ENCODE results near the gene CENPC.
"Not testable (repeated sequence)": the region's sequence is repeated elsewhere in the genome, so short reads cannot be mapped to it uniquely, and the experiment has no call there.

CENPC gene

DNA sequence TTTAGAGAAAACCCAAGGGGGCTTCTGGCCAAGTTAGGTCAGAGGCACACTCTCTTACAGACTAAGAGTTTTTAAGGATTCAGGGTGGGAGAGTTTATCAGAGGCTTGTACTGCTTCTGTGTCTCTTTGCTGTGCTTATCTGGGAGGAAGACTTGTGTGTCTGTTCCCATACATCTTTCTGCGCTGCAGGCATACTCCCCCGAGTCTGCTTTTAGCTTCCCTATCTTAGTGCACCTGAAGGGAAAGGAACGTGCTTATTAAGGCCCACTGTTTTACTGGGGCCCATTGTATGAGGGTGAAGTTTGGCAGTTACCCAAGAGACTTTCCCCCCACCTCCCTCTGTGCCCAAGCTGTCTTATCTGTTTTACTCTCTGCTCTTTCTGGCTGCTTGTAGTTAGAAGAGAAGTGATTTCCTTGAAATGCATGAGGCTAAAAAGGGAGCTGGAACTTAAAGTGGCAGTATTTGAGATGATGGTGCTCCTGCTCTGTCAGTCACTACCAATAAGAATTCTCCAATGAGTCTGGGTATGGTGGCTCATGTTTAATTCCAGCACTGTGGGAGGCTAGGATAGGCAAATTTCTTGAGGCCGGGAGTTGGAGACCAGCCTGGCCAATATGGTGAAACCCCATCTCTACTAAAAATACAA lies 7.0 kb upstream of the CENPC start:
- not testable (repeated sequence) for DNase-seq (ENCODE audit: low read depth)

DNA sequence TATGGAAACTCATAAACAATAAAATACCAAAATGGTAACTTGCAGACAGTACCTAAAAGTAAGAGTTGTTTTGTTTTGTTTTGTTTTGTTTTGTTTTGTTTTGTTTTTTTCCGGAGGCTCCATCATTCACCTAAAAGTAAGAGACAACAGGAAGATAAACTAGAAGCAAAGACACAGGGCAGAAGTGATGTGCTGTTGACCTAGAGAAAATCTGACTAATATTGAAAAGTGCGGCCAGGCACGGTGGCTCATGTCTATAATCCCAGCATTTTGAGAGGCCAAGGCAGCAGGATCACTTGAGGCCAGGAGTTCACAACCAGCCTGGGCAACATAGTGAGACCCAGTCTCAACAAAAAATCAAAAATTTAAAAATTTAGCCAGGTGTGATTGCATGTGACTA lies 5.6 kb upstream of the CENPC start:
- no peak for DNase-seq (ENCODE audit: low read depth)

DNA sequence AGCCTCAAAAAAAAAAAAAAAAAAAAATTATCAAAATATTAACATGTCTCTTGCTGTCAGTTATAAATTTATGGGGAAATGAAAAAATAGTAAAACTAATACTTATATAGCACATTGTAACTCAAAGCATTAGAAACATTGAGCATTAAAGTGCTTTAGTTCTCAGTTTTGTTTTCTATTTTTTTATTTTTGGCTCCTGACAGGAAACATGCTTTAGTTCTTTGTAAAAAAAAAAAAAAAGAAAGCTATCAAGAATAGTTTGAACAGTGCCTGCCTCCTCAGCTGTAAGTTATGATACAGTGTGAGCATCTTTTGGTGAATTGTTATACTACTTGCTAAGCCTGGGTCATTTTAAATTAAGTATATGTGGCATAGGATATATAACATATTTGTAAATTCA lies 5.1 kb upstream of the CENPC start:
- DNase-seq (ENCODE audit: low read depth), result no peak

DNA sequence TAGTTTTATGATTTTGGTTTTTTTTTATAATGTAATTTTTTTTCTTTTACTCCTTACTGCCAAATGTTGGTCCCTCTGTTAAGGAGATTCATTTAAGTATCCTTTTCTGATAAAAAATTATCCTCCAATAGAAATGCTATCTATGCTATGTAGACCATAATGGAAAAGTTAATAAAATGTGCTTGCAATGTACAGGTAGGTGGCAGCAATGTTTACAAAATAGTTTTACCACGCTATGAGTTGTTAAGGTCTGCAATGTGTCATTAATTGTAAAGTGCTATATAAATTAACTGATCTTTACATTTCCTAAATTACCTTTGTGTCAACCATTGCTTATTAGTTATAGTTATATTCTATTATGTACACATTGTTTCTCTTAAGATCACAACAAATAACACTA lies 3.8 kb upstream of the CENPC start:
- peak; percentile 52 for DNase-seq (ENCODE audit: low read depth)

DNA sequence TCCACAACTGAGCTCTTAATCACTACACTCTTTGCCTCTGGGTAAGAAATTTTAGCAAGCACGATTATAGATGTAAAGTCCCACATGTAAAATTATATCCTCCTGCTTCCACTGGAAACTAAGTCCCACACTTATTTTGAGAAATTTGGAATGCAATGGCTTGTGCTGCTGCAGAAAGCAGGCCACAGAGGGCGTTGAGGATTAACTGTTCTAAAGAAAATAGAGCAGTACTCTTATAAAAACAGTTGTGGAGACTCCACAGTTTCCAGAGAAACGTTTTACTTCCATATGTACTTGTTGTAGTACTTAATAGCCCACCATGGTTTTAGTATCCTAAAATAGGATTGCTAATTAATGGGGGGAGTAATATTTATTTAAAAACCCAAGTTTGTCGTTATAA lies 1.7 kb upstream of the CENPC start:
- DNase-seq (ENCODE audit: low read depth), result peak; percentile 51

DNA sequence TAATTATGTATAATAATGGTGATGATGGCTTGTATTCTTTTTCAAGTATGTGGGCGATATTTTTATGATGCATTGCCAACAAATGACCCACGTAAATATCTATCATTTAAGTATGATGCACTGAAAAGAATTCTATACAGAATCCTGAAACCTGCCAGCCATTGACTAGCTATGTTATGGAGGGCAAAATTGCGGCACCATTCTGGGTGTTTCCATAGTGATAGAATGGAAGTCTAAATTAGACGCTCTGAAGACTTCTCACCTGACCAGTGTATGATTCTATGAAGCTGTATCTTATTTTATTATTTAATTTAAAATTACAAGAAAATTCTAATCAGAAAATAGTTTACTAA lies 677 bp upstream of the CENPC start:
- no peak for DNase-seq (ENCODE audit: low read depth)

DNA sequence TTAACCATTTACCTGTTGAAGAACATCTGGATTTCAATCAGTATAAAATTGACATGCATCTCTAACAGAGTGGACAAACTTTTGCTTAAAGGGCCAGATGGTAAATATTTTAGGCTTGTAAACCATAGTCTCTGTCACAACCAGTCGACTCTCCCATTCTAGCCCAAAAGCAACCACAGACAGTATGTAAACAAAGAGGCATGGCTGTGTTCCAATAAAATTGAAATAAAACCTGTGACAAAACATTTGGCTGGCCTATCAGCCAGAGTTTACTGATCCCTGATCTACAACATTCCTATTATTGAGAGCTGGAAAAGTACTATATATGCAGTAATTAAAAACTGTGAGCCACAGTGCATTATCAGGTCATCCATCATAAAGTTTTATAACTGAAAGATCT lies 3.2 kb downstream of the CENPC start:
- no peak for DNase-seq (ENCODE audit: low read depth)

DNA sequence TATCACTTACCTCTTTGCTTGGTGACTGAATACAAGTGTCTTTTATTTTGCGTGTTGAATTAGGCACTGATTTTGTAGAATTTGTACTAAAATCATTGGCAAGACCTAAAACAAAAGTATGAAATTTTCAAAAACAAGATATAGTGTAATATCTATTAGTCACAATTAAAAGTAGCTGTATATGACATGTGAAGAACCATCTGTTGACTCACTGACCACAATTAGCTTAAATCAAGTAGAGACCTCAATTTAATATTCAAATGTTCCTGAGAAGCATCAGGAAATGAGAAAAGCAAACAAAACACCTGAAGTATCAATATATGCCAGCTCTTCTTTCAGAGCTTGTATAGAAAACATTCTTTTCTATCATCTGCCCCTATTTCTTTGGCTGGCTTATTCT lies 5.5 kb downstream of the CENPC start:
- no peak for DNase-seq (ENCODE audit: low read depth)

DNA sequence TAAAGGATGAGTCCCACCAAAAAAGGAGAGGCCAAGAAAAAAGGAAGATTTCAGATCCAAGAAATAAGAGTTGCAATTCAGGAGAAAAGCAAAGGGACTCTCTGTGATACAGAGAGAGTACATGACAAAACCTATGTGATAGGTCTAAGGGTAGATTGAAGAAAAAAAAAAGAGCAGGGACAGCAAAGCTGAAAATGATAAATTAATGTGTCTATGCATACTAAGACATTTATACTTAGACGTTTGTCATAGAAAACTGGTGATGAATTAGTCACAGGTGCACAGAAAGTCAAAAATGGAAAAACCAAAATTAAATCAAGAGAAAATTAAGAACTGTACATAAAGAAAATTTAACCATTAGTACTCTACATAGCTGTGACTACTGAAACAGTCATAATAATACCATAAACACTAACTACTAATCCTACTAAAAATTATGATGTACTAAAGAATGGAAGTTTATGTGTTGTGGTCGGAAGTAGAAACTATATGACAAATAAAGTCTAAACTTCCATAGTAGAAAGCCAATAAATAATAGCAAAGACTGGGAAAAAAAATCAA lies 9.9 kb downstream of the CENPC start:
- DNase-seq (ENCODE audit: low read depth), result no peak

DNA sequence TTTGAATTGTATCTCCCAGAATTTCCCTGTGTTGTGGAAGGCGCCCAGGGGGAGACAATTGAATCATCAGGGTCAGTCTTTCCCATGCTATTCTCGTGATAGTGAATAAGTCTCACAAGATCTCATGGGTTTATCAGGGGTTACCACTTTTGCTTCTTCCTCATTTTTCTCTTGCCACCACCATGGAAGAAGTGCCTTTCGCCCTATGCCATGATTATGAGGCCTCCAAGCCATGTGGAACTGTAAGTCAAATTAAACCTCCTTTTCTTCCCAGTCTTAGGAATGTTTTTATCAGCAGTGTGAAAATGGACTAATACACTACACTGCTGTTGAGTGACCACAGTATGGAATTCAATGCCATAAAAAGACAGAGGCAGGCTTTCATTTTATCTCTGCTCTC lies 12.2 kb downstream of the CENPC start:
- no peak for DNase-seq (ENCODE audit: low read depth)

DNA sequence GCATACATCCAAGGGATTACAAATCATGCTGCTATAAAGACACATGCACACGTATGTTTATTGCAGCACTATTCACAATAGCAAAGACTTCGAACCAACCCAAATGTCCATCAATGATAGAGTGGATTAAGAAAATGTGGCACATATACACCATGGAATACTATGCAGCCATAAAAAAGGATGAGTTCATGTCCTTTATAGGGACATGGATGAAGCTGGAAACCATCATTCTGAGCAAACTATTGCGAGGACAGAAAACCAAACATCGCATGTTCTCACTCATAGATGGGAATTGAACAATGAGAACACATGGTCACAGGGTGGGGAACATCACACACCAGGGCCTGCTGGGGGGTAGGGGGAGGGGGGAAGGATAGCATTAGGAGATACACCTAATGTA lies 12.9 kb downstream of the CENPC start:
- DNase-seq (ENCODE audit: low read depth), result not testable (repeated sequence)

DNA sequence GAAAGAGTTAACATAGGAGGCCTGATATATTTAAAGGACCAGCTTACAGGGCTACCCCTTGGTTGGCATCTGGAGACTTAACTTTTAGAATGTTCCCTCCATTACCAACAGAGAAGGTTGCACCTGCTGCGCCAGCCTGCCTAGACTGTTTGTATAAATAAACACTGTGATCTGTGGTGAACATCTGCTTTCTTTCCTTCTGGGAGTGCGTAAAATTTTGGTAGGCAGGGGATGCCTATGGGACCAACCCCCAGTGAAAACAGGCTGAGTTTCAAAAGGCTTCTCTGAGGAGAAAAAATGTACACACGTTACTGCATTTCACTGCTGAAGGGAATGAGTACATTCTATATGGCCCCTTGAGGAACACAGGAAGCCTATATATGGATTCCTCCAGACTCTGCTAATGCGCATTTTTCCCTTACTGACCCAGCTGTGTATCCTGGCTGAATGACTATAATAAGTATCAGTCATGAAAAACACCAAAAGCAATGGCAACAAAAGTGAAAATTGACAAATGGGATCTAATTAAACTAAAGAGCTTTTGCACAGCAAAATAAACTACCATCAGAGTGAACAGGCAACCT lies 13.8 kb downstream of the CENPC start:
- no peak for DNase-seq (ENCODE audit: low read depth)

DNA sequence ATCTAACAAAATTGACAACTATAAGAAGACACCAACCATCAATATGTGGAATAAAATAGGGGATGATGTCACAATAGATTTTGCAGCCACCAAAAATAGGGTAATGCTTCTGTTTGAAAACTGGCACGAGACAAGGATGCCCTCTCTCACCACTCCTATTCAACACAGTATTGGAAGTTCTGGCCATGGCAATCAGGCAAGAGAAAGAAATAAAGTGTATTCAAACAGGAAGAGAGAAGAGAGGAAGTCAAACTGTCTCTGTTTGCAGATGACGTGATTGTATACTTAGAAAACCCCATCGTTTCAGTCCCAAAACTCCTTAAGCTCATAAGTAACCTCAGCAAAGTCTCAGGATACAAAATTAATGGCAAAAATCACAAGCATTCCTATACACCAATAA lies 21.2 kb downstream of the CENPC start:
- not testable (repeated sequence) for DNase-seq (ENCODE audit: low read depth)

DNA sequence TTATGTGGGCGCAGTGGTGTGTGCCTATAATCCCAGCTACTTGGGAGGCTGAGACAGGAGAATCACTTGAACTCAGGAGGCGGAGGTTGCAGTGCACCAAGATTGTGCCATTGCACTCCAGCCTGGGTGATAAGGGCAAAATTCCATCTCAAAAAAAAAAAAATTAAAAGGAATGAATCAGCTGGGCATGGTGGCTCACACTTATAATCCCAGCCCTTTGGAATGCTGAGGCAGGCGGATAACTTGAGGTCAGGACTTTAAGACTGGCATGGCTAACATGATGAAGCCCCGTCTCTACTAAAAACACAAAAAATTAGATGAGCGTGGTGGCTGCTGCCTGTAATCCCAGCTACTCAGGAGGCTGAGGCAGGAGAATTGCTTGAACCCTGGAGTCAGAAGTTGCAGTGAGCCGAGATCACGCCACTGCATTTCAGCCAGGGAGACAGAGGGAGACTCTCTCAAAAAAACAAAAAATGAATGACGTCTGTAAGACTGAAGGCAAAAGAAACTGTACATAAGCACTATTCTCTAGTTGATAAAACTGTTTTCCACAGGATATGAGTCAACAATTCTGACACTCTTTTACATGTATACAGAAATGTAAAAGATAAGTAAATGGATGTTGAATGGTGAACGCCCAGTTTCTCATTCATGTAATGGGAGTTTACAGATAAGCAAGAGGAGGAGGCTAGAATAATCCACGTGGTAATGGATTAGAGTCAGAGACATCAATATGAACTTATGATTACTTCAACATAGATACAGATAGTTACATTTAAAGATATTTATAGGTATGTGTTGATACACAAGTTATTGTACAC lies 22.2 kb downstream of the CENPC start:
- peak; percentile 92 for DNase-seq (ENCODE audit: low read depth)

DNA sequence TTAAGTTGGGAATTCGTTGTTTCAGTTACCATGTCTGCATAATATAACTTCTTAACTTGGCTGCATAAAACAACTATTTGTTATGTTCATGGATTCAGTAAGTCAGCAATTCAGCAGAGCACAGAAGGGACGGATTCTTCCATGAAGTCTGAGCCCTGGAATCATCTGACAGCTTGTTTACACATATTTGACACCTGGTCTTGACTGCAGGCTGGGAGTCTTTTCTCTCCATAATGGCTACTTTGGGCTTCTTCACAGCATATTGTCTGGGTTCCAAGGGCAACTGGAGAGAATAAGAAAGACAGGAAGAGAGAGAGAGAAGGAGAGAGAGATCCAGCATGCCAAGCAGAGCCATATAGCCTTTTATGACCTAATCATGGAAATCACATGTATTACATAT lies 23.1 kb downstream of the CENPC start:
- peak; percentile 15 for DNase-seq (ENCODE audit: low read depth)

DNA sequence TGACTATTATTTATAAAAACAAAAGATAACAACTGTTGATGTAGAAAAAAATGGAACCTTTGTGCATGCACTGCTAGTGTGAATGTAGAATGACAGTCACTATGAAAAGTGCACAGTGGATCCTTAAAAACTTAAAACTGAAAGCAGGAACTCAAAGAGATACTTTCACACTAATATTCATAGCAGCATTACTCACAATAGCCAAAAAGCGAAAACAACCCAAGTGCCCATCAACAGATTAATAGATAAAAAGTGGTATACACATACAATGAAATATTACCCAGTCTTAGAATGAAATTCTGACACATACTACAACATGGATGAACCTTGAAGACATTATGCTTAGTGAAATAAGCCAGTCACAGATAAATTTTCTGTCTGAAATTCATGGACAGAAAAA lies 23.8 kb downstream of the CENPC start:
- no peak for DNase-seq (ENCODE audit: low read depth)

DNA sequence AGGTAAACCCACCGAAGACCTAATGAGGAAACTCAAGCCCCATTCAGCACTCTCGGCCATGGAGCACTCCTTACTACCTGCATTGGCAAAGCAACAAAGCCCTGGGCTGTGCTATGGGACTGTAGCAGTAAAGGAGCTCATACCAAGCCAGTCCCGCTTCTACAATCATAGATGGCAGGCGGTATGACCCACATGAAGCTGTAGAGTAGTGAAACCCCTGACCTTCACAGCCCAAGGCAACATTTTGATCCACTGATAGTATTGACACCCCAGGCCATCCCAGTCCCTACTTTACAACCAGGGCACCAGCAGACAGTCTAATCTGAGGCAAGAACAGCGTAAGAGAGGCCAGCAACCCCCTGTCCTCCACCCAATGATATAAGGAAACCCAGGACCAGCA lies 25.2 kb downstream of the CENPC start:
- no peak for DNase-seq (ENCODE audit: low read depth)

DNA sequence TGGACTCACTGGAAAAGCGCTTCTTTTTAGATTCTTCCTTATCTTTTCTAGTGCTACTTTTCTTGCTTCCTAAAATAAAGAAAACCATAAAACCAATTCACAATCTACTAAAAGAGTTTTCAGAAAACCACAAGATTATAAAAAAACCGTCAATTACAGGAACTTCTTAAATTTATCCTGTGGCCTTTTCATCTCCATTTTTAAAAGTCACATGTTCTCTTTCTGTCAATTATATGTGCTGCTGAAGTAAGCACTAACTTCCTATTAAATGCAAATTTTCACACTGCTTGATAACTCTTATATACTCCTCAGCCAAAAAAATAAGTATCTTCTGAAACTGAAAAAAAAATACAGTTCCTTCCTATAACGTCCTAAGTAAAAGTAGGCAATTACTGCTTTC lies 32.8 kb downstream of the CENPC start:
- DNase-seq (ENCODE audit: low read depth), result no peak

DNA sequence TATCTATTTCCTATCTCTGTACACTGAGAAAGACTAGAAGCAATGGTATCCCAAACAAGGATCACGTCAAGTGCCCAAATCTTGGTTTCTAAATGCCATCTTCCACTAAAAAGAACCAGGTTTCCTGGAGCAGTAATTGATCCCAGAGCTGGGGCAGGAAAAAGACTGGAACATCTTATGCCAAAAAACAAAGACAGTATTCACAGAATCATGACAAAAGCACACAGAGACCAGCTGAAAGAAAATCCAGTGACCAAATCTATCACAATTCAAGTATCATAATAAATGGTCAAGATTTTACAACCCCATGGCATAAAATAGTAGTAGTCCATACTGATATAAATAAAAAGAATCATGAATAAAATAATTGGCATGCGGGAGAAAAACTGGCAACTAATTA lies 44.9 kb downstream of the CENPC start:
- DNase-seq (ENCODE audit: low read depth), result no peak

DNA sequence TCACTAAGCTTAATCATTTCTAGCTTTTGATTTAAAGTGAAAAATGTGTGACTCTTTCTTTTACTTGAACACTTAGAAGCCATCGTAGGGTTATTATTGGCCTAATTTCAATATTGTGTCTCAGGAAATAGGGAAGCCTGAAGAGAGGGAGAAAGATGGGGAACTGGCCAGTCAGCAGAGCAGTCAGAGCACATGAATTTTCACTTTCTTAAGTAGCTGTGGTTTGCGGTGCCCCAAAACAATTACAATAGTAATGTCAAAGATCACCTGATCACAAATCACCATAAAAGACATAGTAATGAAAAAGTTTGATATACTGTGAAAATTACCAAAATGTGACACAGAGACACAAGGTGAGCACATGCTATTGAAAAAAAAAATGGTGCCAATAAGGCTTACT lies 45.5 kb downstream of the CENPC start:
- no peak for DNase-seq (ENCODE audit: low read depth)

DNA sequence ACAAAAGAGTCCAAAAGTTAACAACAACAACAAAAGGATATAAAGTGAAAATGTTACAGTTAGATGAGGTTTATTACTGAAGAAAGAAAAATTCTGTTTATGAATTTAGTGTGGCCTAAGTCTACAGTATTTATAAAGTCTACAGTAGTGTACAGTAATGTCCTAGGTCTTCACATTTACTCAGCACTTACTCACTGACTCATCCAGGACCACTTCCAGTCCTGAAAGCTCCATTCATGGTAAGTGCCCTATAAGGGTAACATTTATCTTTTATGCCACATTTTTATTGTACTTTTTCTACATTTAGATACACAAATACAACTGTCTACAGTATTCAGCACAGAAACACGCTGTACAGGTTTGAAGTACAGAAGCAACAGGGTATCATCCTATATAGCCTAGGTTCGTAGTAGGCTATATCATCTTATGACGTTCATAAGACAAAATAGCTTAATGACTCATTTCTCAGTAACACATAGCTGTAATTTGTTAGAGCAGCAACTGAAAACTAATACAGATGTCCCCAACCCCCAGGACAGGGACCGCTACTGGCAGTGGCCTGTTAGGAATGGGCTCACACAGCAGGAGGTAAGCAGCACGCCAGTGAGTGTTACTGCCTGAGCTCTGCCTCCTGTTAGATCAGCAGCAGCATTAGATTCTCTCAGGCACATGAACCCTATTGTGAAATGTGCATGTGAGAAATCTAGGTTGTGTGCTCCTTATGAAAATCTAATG lies 61.3 kb downstream of the CENPC start:
- peak; percentile 65 for DNase-seq (ENCODE audit: low read depth)

DNA sequence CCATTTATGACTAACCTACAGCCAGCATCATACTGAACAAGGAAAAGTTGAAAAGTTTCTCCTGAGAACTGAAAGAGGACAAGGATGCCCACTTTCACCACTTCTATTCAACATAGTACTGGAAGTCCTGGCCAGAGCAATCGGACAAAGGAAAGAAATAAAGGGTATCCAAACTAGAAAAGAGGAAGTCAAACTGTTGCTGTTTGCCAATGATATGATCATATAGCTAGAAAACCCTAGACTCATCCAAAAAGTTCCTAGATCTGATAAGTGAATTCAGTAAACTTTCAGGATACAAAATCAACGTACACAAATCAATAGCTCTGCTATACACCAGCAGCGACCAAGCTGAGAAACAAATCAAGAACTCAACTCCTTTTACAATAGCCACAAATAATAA lies 64.5 kb downstream of the CENPC start:
- no peak for DNase-seq (ENCODE audit: low read depth)

DNA sequence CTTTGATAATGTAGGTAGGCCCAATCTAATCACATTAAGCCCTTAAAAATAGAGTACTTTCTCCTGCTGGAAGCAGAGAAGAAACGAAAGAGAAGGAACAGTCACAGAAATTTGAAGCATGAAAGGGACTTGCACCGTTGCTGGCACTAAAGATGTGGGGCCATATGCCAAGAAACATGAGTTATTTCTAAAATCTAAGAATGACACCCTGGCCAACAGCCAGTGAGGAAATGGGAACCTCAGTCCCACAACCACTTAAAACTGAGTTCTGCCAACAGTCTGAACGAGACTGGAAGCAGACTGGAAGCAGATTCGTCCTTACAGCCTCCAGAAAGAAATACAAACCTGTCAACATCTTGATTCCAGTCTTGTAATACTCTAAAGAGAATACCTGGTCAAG lies 70.1 kb downstream of the CENPC start:
- DNase-seq (ENCODE audit: low read depth), result no peak
